Measurements from ENCODE around the gene WDFY4.
"Not testable (repeated sequence)": the region's sequence is repeated elsewhere in the genome, so short reads cannot be mapped to it uniquely, and the experiment has no call there.

Gene WDFY4

GRCh38 chr10:48684792-48685623 is at the start of gene WDFY4:
TSS of gene WDFY4 (plus strand) at chr10:48684873. CDS start at chr10:48709733, 24,860 bp downstream.
- no peak for DNase-seq

GRCh38 chr10:48634984-48635557 is 49.6 kb upstream of the WDFY4 start:
- no peak for DNase-seq

GRCh38 chr10:48636231-48636630 is 48.4 kb upstream of the WDFY4 start:
- DNase-seq = no peak

GRCh38 chr10:48636901-48637300 is 47.8 kb upstream of the WDFY4 start:
- DNase-seq = no peak

- DNase-seq = no peak
Observed at GRCh38 chr10:48638158-48638557, 46.5 kb upstream of the WDFY4 start.

- DNase-seq = no peak
Observed at GRCh38 chr10:48638739-48639527, 45.7 kb upstream of the WDFY4 start.

- DNase-seq = no peak
Observed at GRCh38 chr10:48639632-48640031, 45.0 kb upstream of the WDFY4 start.

GRCh38 chr10:48640326-48640725 is 44.3 kb upstream of the WDFY4 start:
- DNase-seq = no peak

GRCh38 chr10:48641099-48641690 is 43.5 kb upstream of the WDFY4 start:
- DNase-seq = not testable (repeated sequence)

- no peak for DNase-seq
Observed at GRCh38 chr10:48645600-48645999, 39.1 kb upstream of the WDFY4 start.

GRCh38 chr10:48647073-48647472 is 37.6 kb upstream of the WDFY4 start:
- not testable (repeated sequence) for DNase-seq

GRCh38 chr10:48648172-48648942 is 36.3 kb upstream of the WDFY4 start:
- DNase-seq = no peak

- no peak for DNase-seq
Observed at GRCh38 chr10:48649349-48649944, 35.2 kb upstream of the WDFY4 start.

GRCh38 chr10:48651293-48651692 is 33.4 kb upstream of the WDFY4 start:
- no peak for DNase-seq

GRCh38 chr10:48651839-48652238 is 32.8 kb upstream of the WDFY4 start:
- no peak for DNase-seq

GRCh38 chr10:48652344-48652743 is 32.3 kb upstream of the WDFY4 start:
- DNase-seq = no peak

- no peak for DNase-seq
Observed at GRCh38 chr10:48653347-48653746, 31.3 kb upstream of the WDFY4 start.

GRCh38 chr10:48653944-48654698 is 30.6 kb upstream of the WDFY4 start:
- DNase-seq = no peak

GRCh38 chr10:48655411-48656240 is 29.0 kb upstream of the WDFY4 start:
- peak in 1 of 6 experiments; percentile 28 for DNase-seq

- DNase-seq = peak; percentile 28 to 81 (median 66)
Observed at GRCh38 chr10:48656241-48656913, 28.3 kb upstream of the WDFY4 start.
